Measurements from ENCODE around the gene DENND1A. TPM values are rescaled to one million over a fixed set of nuclear protein-coding genes. Genes with fewer than 3 reads are reported as not detected.

DENND1A gene
- total RNA-seq, 1 donor from 2014 or later = 15.4 TPM

DNA sequence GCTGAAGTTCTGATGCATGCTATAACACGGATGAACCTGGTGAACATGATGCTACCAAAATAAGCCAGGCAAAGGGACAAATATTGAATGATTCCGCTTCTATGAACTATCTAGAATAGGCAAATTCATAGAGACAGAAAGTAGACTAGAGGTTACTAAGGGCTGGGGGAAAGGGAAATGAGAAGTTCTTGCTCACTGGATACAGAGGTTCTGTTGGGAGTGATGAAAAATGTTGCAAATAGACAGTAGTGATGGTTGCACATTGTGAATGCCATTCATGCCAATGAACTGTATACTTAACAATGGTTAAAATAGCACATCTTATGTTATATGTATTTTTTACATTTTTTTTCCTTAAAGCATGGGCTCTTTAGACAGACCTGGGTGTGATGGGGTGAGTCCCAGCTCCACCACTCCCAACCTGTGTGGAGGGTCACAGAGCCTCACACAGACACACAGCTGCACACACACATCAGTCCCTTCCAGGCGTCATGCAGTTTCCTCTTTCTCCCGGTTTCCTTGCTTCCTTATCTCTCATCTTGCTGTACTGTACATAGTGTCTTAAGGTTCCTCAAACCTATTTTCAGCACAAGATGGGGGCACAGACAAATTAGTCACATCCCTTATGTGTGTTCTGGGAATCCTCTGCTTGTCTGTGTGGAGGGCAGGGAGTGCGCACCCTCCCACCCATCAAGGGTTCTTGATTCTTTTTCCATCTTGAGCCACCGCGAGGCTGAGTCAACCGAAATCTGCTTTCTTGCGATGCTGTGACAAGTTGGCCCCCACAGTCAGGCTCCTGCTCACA lies 381.0 kb downstream of the DENND1A start:
- intact Hi-C loops (cut with DNase I) = no loop called here
- H3K4me3 ChIP-seq = no peak overlapping the region
- no peak for DNase-seq
- no peak overlapping the region for H3K27ac ChIP-seq
- H3K9me3 ChIP-seq = no peaks in the 10 kb centered on the region
- H3K4me1 ChIP-seq = no peaks in the 10 kb centered on the region
- H3K27me3 ChIP-seq = no peaks in the 10 kb centered on the region
- H3K36me3 ChIP-seq = no peaks in the 10 kb centered on the region
- peak; percentile 85 for ATAC-seq
- TF ChIP-seq, protein P1, sequence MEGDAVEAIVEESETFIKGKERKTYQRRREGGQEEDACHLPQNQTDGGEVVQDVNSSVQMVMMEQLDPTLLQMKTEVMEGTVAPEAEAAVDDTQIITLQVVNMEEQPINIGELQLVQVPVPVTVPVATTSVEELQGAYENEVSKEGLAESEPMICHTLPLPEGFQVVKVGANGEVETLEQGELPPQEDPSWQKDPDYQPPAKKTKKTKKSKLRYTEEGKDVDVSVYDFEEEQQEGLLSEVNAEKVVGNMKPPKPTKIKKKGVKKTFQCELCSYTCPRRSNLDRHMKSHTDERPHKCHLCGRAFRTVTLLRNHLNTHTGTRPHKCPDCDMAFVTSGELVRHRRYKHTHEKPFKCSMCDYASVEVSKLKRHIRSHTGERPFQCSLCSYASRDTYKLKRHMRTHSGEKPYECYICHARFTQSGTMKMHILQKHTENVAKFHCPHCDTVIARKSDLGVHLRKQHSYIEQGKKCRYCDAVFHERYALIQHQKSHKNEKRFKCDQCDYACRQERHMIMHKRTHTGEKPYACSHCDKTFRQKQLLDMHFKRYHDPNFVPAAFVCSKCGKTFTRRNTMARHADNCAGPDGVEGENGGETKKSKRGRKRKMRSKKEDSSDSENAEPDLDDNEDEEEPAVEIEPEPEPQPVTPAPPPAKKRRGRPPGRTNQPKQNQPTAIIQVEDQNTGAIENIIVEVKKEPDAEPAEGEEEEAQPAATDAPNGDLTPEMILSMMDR (IDR thresholded peaks at IDR 0.05) = no peak

DNA sequence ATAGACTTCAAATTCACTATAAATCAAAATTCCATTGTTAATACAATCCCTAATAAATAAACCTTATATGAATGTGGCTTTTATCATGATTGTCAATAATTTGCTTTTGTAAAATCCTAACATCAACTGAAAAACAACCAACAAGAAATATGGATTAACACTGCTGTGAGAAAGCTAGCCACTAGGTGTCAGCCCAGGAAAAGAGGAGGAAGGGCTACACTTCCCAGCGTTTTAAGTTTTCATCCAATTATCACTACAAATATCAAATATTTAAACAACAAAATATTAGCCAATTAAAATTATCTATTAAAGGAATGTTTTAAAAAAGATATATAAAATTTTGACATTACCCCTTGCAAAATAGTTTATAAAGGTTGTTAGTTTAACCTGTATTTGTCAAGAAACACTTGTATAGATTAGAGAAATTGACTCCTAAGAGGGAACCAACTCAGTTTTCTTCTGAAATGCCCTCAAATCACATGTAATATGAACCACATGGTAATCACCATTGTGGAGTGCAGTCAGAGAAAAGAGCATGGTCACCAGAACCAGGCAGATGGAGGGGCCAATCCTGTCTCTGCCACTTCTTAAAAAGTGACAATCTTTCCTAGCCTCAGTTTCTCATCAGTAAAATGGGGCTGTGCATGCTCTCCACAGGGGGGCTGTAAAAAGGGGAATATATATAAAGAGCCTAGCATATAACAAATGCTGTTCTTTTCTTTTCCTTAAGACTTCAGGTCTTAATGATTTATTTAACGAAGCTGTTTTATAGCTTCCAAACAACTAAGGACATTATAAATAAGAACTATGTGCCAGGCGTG lies 385.7 kb downstream of the DENND1A start:
- DNase-seq (no peak), ATAC-seq (no peak)
- Histone ChIP-seq H3K9me3 (no peaks in the 10 kb centered on the region), H3K36me3 (no peaks in the 10 kb centered on the region), H3K4me3 (no peak overlapping the region), H3K4me1 (no peaks in the 10 kb centered on the region), H3K27ac (no peak overlapping the region), H3K27me3 (no peaks in the 10 kb centered on the region)
- intact Hi-C loops (cut with DNase I) = loop anchor here (5.0 kb wide), 1 partner anchor 498 kb away; no protein-coding TSS in a partner anchor
- TF ChIP-seq, protein P1 (IDR thresholded peaks at IDR 0.05) = peak; percentile 85

DNA sequence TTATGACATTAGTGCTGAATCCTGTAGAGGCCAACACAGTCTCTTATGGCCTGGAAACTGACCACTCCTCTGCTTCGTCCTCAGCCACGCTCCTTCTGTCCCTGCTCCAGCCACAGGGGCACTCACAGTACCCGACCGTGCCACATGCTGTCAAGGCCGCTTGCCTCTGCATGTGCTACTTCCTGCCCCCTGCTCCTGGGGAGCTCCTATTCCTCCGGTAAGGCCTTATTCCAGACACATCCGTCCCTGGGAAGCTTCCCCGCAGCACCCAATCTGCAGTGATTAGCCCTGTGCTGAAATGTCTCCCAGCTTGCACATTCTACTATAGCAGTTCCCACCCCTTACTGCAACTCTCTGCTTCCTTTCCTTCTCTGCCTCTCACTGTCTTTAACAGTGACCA lies 386.4 kb downstream of the DENND1A start:
- TF ChIP-seq, protein P1 (IDR thresholded peaks at IDR 0.05) = no peak
- no peak for DNase-seq
- Histone ChIP-seq H3K9me3 (no peaks in the 10 kb centered on the region), H3K36me3 (no peaks in the 10 kb centered on the region), H3K27me3 (no peaks in the 10 kb centered on the region), H3K27ac (no peak overlapping the region), H3K4me1 (no peaks in the 10 kb centered on the region), H3K4me3 (no peak overlapping the region)
- no peak for ATAC-seq
- intact Hi-C loops (cut with DNase I) = loop anchor here (5.0 kb wide), 1 partner anchor 499 kb away; no protein-coding TSS in a partner anchor

DNA sequence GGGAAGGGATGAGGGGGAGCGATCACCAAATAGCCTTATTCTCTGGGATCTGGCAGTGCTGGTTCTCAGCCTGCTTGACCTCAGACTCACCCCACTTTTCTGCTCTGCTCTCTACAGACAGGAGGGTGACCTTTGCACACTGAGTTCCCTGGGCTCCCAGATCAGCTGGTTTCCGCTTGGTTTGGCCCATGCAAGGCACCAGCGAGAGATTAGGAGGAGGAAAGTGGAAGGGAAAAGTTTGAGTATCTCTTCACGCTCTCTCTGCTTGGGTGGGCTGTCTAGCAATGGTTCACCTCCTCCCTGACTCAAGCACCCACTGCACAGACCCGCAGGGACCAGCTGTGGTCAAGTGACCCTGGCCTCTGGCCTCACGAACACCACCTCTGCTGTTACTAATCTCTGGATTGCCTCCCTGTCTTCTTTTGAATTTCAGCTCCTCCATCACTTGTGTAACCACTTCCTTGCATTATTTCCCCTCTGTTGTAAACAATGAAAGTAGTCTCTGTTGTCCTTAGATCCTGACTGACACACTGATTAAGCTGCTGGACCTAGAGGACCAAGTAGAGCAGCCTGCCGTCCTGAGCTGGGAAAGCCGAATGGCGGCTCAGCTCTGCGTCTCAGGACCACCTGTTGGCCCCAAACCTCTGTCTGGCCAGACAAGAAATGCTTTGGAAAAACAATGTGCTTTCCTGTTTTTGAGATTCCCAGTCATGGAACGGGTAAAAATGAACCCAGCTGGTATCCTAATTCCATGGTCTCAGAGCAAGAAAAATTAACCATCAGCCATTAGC lies 387.3 kb downstream of the DENND1A start:
- TF ChIP-seq, protein P1 (IDR thresholded peaks at IDR 0.05) = no peak
- Histone ChIP-seq H3K4me1 (no peaks in the 10 kb centered on the region), H3K4me3 (no peak overlapping the region), H3K9me3 (no peaks in the 10 kb centered on the region), H3K36me3 (no peaks in the 10 kb centered on the region), H3K27me3 (no peaks in the 10 kb centered on the region), H3K27ac (no peak overlapping the region)
- intact Hi-C loops (cut with DNase I) = loop anchor here (5.0 kb wide), 1 partner anchor 500 kb away; no protein-coding TSS in a partner anchor
- DNase-seq (no peak), ATAC-seq (no peak)

DNA sequence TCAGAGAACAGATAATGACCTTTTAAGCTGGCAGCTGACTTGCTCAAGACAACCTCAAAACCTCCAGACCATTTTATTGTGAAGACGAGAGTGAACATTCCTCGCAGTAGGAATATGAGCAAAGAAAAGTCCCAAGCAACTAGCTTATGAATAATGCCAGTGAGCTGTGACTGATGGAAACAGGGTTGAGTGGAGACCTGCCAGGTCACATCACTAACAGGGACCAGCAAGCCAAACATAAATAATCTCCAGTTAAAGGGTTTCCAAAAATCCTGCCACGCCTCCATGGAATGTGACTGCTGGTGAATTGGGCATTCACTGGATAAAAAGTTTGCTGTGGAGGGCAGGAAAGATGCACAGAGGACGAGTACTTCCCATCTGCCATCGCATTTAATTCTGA lies 388.5 kb downstream of the DENND1A start:
- no peaks in the 10 kb centered on the region for H3K4me1 ChIP-seq
- no peaks in the 10 kb centered on the region for H3K9me3 ChIP-seq
- peak; percentile 24 for ATAC-seq
- no peak for DNase-seq
- TF ChIP-seq, protein P1 (IDR thresholded peaks at IDR 0.05) = no peak
- no peak overlapping the region for H3K4me3 ChIP-seq
- intact Hi-C loops (cut with DNase I) = loop anchor here (5.0 kb wide), 1 partner anchor 501 kb away; no protein-coding TSS in a partner anchor
- no peak overlapping the region for H3K27ac ChIP-seq
- no peaks in the 10 kb centered on the region for H3K36me3 ChIP-seq
- no peaks in the 10 kb centered on the region for H3K27me3 ChIP-seq

All from upper lobe of right lung (tissue), 1 donor.